ENCODE data around the gene CCNY.

- TF ChIP-seq CTCF (IDR thresholded peaks at IDR 0.05 in 2 of 3, conservative IDR thresholded peaks at IDR 0.05 in 1 of 3; ENCODE audit: borderline replicate concordance in 1 of 3, insufficient read depth in 1 of 3, low read depth in 2 of 3, low read length in 2 of 3) (no peak), EZH2phosphoT487 (IDR thresholded peaks at IDR 0.05; ENCODE audit: borderline replicate concordance) (no peak), RAD21 (IDR thresholded peaks at IDR 0.05; ENCODE audit: low read depth) (no peak), POLR2A (IDR thresholded peaks at IDR 0.05; ENCODE audit: borderline replicate concordance, extremely low read depth, insufficient read depth, insufficient read length) (no peak), SIN3A (IDR thresholded peaks at IDR 0.05; ENCODE audit: low read depth) (no peak), ATF3 (IDR thresholded peaks at IDR 0.05) (no peak)
Observed at GRCh38 chr10:35387768-35388167, 51.5 kb downstream of the CCNY start.

All from HCT116 (cell line).